ENCODE data around the gene MLYCD.

The MLYCD gene

GRCh38 chr16:83973581-83974385 lies 74.9 kb downstream of the MLYCD start:
- no peak for DNase-seq (ENCODE audit: low spot score)
- H3K27ac ChIP-seq, result no peak overlapping the region
- TF ChIP-seq, protein P1, sequence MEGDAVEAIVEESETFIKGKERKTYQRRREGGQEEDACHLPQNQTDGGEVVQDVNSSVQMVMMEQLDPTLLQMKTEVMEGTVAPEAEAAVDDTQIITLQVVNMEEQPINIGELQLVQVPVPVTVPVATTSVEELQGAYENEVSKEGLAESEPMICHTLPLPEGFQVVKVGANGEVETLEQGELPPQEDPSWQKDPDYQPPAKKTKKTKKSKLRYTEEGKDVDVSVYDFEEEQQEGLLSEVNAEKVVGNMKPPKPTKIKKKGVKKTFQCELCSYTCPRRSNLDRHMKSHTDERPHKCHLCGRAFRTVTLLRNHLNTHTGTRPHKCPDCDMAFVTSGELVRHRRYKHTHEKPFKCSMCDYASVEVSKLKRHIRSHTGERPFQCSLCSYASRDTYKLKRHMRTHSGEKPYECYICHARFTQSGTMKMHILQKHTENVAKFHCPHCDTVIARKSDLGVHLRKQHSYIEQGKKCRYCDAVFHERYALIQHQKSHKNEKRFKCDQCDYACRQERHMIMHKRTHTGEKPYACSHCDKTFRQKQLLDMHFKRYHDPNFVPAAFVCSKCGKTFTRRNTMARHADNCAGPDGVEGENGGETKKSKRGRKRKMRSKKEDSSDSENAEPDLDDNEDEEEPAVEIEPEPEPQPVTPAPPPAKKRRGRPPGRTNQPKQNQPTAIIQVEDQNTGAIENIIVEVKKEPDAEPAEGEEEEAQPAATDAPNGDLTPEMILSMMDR (conservative IDR thresholded peaks at IDR 0.05; ENCODE audit: low read depth), result no peak
- POLR2A ChIA-PET (ENCODE audit: low non-redundant PET), result no interaction called here
- CTCF ChIA-PET, result interaction anchor here (0.6 kb wide), 2 partner anchors 71 to 781 kb away, joined by 3 to 5 read pairs; no protein-coding TSS in a partner anchor

GRCh38 chr16:83974475-83974874 lies 75.6 kb downstream of the MLYCD start:
- ChIA-PET POLR2A (ENCODE audit: low non-redundant PET) (no interaction called here), CTCF (interaction anchor here (0.6 kb wide), 1 partner anchor 780 kb away, joined by 5 read pairs; no protein-coding TSS in a partner anchor)
- no peak overlapping the region for H3K27ac ChIP-seq

GRCh38 chr16:83975590-83976260 lies 76.8 kb downstream of the MLYCD start:
- no peak overlapping the region for H3K27ac ChIP-seq
- ChIA-PET POLR2A (ENCODE audit: low non-redundant PET) (no interaction called here), CTCF (no interaction called here)
- TF ChIP-seq, protein P1 (conservative IDR thresholded peaks at IDR 0.05; ENCODE audit: low read depth), result no peak
- DNase-seq (ENCODE audit: low spot score), result no peak

More at GRCh38 chr16:83974475-83974874, 75.6 kb downstream of the MLYCD start:
- TF ChIP-seq, protein P1 (conservative IDR thresholded peaks at IDR 0.05; ENCODE audit: low read depth), result no peak
- no peak for DNase-seq (ENCODE audit: low spot score)

Data from RWPE1 (cell line).